Epithelial cell of esophagus (primary cell): ENCODE measurements around the gene RNH1.

ENCODE experiments used
- DNase-seq: peaks from one replicate; pipeline ENCODE4 v3.0.0; 2010; ENCODE audit warnings: low read depth
- H3K4me3 ChIP-seq: 2 replicates; pipeline ENCODE4 v1.5.1; 2011; ENCODE audit warnings: mild to moderate bottlenecking, low read length, control low read depth
- CTCF ChIP-seq: IDR thresholded peaks from 2 replicates; pipeline ENCODE4 v1.5.1; 2011; ENCODE audit warnings: low read depth, mild to moderate bottlenecking, low read length, control low read depth, inconsistent platforms; ENCODE audit not compliant: insufficient read depth; ENCODE audit errors: missing control alignments

RNH1 gene

GRCh38 chr11:515131-515530 is 8.1 kb upstream of the RNH1 start:
- DNase-seq, result peak; percentile 96
- TF ChIP-seq CTCF, result no peak
- H3K4me3 ChIP-seq, result no peak overlapping the region

GRCh38 chr11:514606-515005 is 7.6 kb upstream of the RNH1 start:
- no peak for TF ChIP-seq CTCF
- no peak for DNase-seq
- no peak overlapping the region for H3K4me3 ChIP-seq

- no peak for DNase-seq
- no peak for TF ChIP-seq CTCF
- H3K4me3 ChIP-seq, result no peak overlapping the region
Measured at GRCh38 chr11:512761-513595, 5.9 kb upstream of the RNH1 start.

- DNase-seq, result no peak
- H3K4me3 ChIP-seq, result no peak overlapping the region
- TF ChIP-seq CTCF, result no peak
Measured at GRCh38 chr11:508956-509355, 1.9 kb upstream of the RNH1 start.

GRCh38 chr11:507727-508515 is 879 bp upstream of the RNH1 start:
- DNase-seq, result no peak
- peak overlapping the region; percentile 59 for H3K4me3 ChIP-seq
- no peak for TF ChIP-seq CTCF

- peak overlapping the region; percentile 81 for H3K4me3 ChIP-seq
- no peak for TF ChIP-seq CTCF
- DNase-seq, result peak; percentile 98
Measured at GRCh38 chr11:506238-506994, 626 bp downstream of the RNH1 start.
